Tibial nerve (tissue), 4 donors: Measurements from ENCODE around the gene TBC1D14.

Source experiments
- CTCF ChIP-seq, 5 experiments: fragments of 200-600 bp in 3 of 5; fragments of 450-650 bp in 2 of 5; sonication (generic) in 3 of 5; IDR thresholded peaks; one replicate each; pipeline ENCODE4 v1.5.1; 2016 to 2019; ENCODE audit warnings: antibody characterized with exemption in 5 of 5, mild to moderate bottlenecking in 3 of 5, moderate library complexity in 2 of 5
- EP300 ChIP-seq, 2 donors: sonication (generic); formaldehyde crosslinking; IDR thresholded peaks; one replicate each; pipeline ENCODE4 v1.6.1; 2017; ENCODE audit warnings: antibody characterized with exemption in 2 of 2, mild to moderate bottlenecking in 1 of 2
- POLR2A ChIP-seq, 2 donors: fragments of 450-650 bp; IDR thresholded peaks; one replicate each; pipeline ENCODE4 v1.6.1; 2017; ENCODE audit warnings: antibody characterized with exemption in 2 of 2, mild to moderate bottlenecking in 2 of 2, moderate library complexity in 2 of 2

DNA sequence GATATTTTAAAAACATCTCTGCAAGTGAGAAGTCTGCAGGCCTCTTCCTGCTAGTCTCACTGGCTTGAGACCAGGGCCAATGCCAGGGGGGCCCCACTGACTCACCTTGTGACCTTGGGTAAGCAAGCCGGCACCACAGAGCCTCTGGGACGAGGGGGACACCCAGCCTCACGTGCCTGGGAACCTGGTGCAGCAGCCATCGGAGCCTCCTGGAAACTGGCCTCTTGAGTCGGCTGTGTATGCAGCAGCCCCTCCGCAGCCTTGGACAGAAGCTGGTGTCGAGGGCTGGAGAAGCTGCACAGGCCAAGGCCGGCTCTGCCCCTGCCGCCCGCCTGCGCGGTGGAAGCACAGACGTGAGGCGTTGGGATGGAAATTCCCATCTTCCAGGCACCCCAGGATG lies 142.3 kb downstream of the TBC1D14 start:
- TF ChIP-seq EP300 (IDR thresholded peaks at IDR 0.05) = no peak
- TF ChIP-seq CTCF (IDR thresholded peaks at IDR 0.05) = no peak
- no peak for TF ChIP-seq POLR2A (IDR thresholded peaks at IDR 0.05)
